NCI-H345 treated with DMSO at 0.1 percent for 48 hours (cell line): ENCODE measurements around the gene MYO1E.

ENCODE experiments used
- DNase-seq: peaks from one replicate; lab custom pipeline; 2025; ENCODE audit not compliant: unreplicated experiment; lab: John Stamatoyannopoulos, UW

MYO1E gene

GRCh38 chr15:59271595-59272201 lies 101.0 kb downstream of the MYO1E start:
- DNase-seq = no peak

GRCh38 chr15:59268852-59269407 lies 103.7 kb downstream of the MYO1E start:
- DNase-seq = no peak

GRCh38 chr15:59268168-59268851 lies 104.4 kb downstream of the MYO1E start:
- DNase-seq = no peak

- DNase-seq = no peak
Measured at GRCh38 chr15:59266028-59266427, 106.6 kb downstream of the MYO1E start.

GRCh38 chr15:59262316-59262715 lies 110.4 kb downstream of the MYO1E start:
- DNase-seq = no peak

- DNase-seq = no peak
Measured at GRCh38 chr15:59260090-59260489, 112.6 kb downstream of the MYO1E start.

GRCh38 chr15:59259137-59259943 lies 113.3 kb downstream of the MYO1E start:
- no peak for DNase-seq

- DNase-seq = no peak
Measured at GRCh38 chr15:59258317-59258716, 114.4 kb downstream of the MYO1E start.

- no peak for DNase-seq
Measured at GRCh38 chr15:59257140-59257539, 115.5 kb downstream of the MYO1E start.

GRCh38 chr15:59256482-59256881 lies 116.2 kb downstream of the MYO1E start:
- no peak for DNase-seq

- DNase-seq = no peak
Measured at GRCh38 chr15:59255680-59256336, 116.9 kb downstream of the MYO1E start.

GRCh38 chr15:59252137-59252536 lies 120.5 kb downstream of the MYO1E start:
- DNase-seq = no peak

- no peak for DNase-seq
Measured at GRCh38 chr15:59251001-59251845, 121.4 kb downstream of the MYO1E start.

GRCh38 chr15:59250249-59250648 lies 122.4 kb downstream of the MYO1E start:
- no peak for DNase-seq

- no peak for DNase-seq
Measured at GRCh38 chr15:59249816-59250215, 122.9 kb downstream of the MYO1E start.

GRCh38 chr15:59247364-59247763 lies 125.3 kb downstream of the MYO1E start:
- DNase-seq = peak; percentile 32

GRCh38 chr15:59245559-59245958 lies 127.1 kb downstream of the MYO1E start:
- no peak for DNase-seq

- no peak for DNase-seq
Measured at GRCh38 chr15:59244337-59244736, 128.3 kb downstream of the MYO1E start.

- DNase-seq = no peak
Measured at GRCh38 chr15:59243622-59244021, 129.0 kb downstream of the MYO1E start.

- no peak for DNase-seq
Measured at GRCh38 chr15:59242649-59243048, 130.0 kb downstream of the MYO1E start.
